Mammary epithelial cell (primary cell): Measurements from ENCODE around the gene ADAMTS6.

Experiments
- CTCF ChIP-seq, 2 donors: IDR thresholded peaks in 1 of 2; conservative IDR thresholded peaks in 1 of 2; 2 replicates each; pipeline ENCODE4 v1.5.1; 2011 to 2012; ENCODE audit warnings: inconsistent platforms in 2 of 2, low read length in 2 of 2, mild to moderate bottlenecking in 2 of 2, control low read depth in 1 of 2, low read depth in 1 of 2; ENCODE audit not compliant: insufficient read depth in 1 of 2; ENCODE audit errors: extremely low read depth in 1 of 2
- EZH2 ChIP-seq: IDR thresholded peaks from 2 replicates; pipeline ENCODE4 v1.6.1; 2012; ENCODE audit warnings: low read length, inconsistent platforms, borderline replicate concordance

DNA sequence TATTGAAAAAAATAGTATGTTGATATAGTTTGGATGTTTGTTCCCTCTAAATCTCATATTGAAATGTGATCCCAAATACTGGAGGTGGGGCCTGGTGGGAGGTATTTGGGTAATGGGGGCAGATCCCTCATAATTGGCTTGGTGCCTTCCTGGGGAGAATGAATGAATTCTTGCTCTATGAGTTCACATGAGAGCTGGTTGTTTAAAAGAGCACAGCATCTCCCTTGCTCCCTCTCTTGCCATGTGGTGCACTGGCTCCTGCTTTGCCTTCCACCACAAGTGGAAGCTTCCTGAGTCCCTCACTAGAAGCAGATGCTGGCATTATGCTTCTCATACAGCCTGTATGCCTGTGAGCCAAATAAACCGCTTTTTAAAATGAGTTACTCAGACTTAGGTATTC lies 154.8 kb downstream of the ADAMTS6 start:
- TF ChIP-seq EZH2 (no peak), CTCF (conservative IDR thresholded peaks at IDR 0.05 in 1 of 2, IDR thresholded peaks at IDR 0.05 in 1 of 2; ENCODE audit: extremely low read depth in 1 of 2, insufficient read depth in 1 of 2, low read depth in 1 of 2, low read length in 2 of 2) (no peak)
